Liver (tissue), 9 donors: ENCODE results near the gene SHANK2. TPM values are rescaled to one million over a fixed set of nuclear protein-coding genes. Genes with fewer than 3 reads are reported as not detected.

Source experiments
- DNase-seq: peaks from one replicate; pipeline ENCODE4 v3.0.0-alpha.2; 2017; ENCODE audit warnings: low spot score
- H3K27ac ChIP-seq, 2 donors: one replicate each; pipeline ENCODE4 v1.7.0; 2013; ENCODE audit warnings: inconsistent platforms in 2 of 2, low read length in 2 of 2, control low read depth in 1 of 2, low read depth in 1 of 2, mild to moderate bottlenecking in 1 of 2
- H3K27me3 ChIP-seq, 4 donors: one replicate each; pipeline versions ENCODE4 v1.6.1 to v1.7.0; 2013; ENCODE audit warnings: low read length in 3 of 4, inconsistent platforms in 1 of 4, mild to moderate bottlenecking in 1 of 4, moderate library complexity in 1 of 4; ENCODE audit not compliant: control insufficient read depth in 4 of 4, insufficient read depth in 4 of 4
- H3K36me3 ChIP-seq, 4 donors: one replicate each; pipeline versions ENCODE4 v1.6.1 to v1.7.0; 2013; ENCODE audit warnings: low read length in 3 of 4, mild to moderate bottlenecking in 3 of 4, low read depth in 1 of 4, moderate library complexity in 1 of 4; ENCODE audit not compliant: control insufficient read depth in 4 of 4, insufficient read depth in 3 of 4
- H3K4me1 ChIP-seq, 4 donors: one replicate each; pipeline versions ENCODE4 v1.6.1 to v1.7.0; 2013; ENCODE audit warnings: low read length in 3 of 4, mild to moderate bottlenecking in 3 of 4, moderate library complexity in 1 of 4; ENCODE audit not compliant: control insufficient read depth in 4 of 4, insufficient read depth in 4 of 4
- H3K4me3 ChIP-seq, 3 donors: one replicate each; pipeline versions ENCODE4 v1.6.1 to v1.7.0; 2013; ENCODE audit warnings: low read length in 3 of 3, control low read depth in 1 of 3, low read depth in 1 of 3, mild to moderate bottlenecking in 1 of 3
- H3K9ac ChIP-seq, 2 donors: one replicate each; pipeline ENCODE4 v1.7.0; 2013; ENCODE audit warnings: low read length in 2 of 2, mild to moderate bottlenecking in 2 of 2, moderate library complexity in 2 of 2, control low read depth in 1 of 2, low read depth in 1 of 2
- H3K9me3 ChIP-seq, 4 donors: one replicate each; pipeline versions ENCODE4 v1.6.1 to v1.7.0; 2013; ENCODE audit warnings: low read length in 3 of 4; ENCODE audit not compliant: control insufficient read depth in 4 of 4
- ATF3 ChIP-seq: IDR thresholded peaks from 2 replicates; pipeline ENCODE4 v1.6.1; 2016; ENCODE audit warnings: antibody characterized with exemption
- CTCF ChIP-seq: fragments of 150-350 bp; IDR thresholded peaks from 2 replicates; pipeline ENCODE4 v1.5.1; 2017; ENCODE audit warnings: improper control_type of control experiment, low read depth, low read length; ENCODE audit not compliant: missing input control
- EGR1 ChIP-seq, 2 donors: IDR thresholded peaks; 2 replicates each; pipeline ENCODE4 v1.6.1; 2016 to 2018; ENCODE audit warnings: antibody characterized with exemption in 2 of 2, low read depth in 2 of 2
- FOXA1 ChIP-seq: IDR thresholded peaks from 2 replicates; pipeline ENCODE4 v1.6.1; 2016; ENCODE audit warnings: antibody characterized with exemption
- GABPA ChIP-seq, 2 donors: IDR thresholded peaks in 1 of 2; conservative IDR thresholded peaks in 1 of 2; 2 replicates each; pipeline ENCODE4 v1.6.1; 2016; ENCODE audit warnings: antibody characterized with exemption in 2 of 2, mild to moderate bottlenecking in 1 of 2, moderate library complexity in 1 of 2
- HNF4A ChIP-seq, 2 donors: conservative IDR thresholded peaks; 2 replicates each; pipeline ENCODE4 v1.6.1; 2016; ENCODE audit warnings: antibody characterized with exemption in 2 of 2, mild to moderate bottlenecking in 2 of 2
- HNF4G ChIP-seq: IDR thresholded peaks from 2 replicates; pipeline ENCODE4 v1.6.1; 2016; ENCODE audit warnings: antibody characterized with exemption
- JUND ChIP-seq, 2 donors: IDR thresholded peaks; 2 replicates each; pipeline ENCODE4 v1.6.1; 2016; ENCODE audit warnings: antibody characterized with exemption in 2 of 2
- MAX ChIP-seq: IDR thresholded peaks from 2 replicates; pipeline ENCODE4 v1.6.1; 2016; ENCODE audit warnings: antibody characterized with exemption
- NR2F2 ChIP-seq: IDR thresholded peaks from 2 replicates; pipeline ENCODE4 v1.6.1; 2016; ENCODE audit warnings: antibody characterized with exemption
- RAD21 ChIP-seq, 2 donors: IDR thresholded peaks; 2 replicates each; pipeline ENCODE4 v1.6.1; 2016; ENCODE audit warnings: antibody characterized with exemption in 2 of 2, mild to moderate bottlenecking in 2 of 2
- REST ChIP-seq: IDR thresholded peaks from 2 replicates; pipeline ENCODE4 v1.6.1; 2016; ENCODE audit warnings: antibody characterized with exemption, mild to moderate bottlenecking
- RXRA ChIP-seq, 2 donors: IDR thresholded peaks; 2 replicates each; pipeline ENCODE4 v1.6.1; 2017 to 2018; ENCODE audit warnings: antibody characterized with exemption in 2 of 2, mild to moderate bottlenecking in 1 of 2
- SP1 ChIP-seq: IDR thresholded peaks from 2 replicates; pipeline ENCODE4 v1.6.1; 2018; ENCODE audit warnings: antibody characterized with exemption, mild to moderate bottlenecking
- TAF1 ChIP-seq: conservative IDR thresholded peaks from 2 replicates; pipeline ENCODE4 v1.6.1; 2016; ENCODE audit warnings: antibody characterized with exemption, mild to moderate bottlenecking
- YY1 ChIP-seq: IDR thresholded peaks from 2 replicates; pipeline ENCODE4 v1.6.1; 2016; ENCODE audit warnings: antibody characterized with exemption, mild to moderate bottlenecking
- ZBTB33 ChIP-seq: IDR thresholded peaks from 2 replicates; pipeline ENCODE4 v1.6.1; 2016; ENCODE audit warnings: antibody characterized with exemption
- WGBS: extraction: QIAGEN DNeasy Blood & Tissue Kit; methylation state at CpG from one replicate; pipeline ENCODE4 v1.1.7; 2013; 5-methylcytosine and 5-hydroxymethylcytosine counted together
- polyA plus RNA-seq, 2 donors: library from polyadenylated mRNA; stranded (reverse) in 1 of 2; unstranded in 1 of 2; fragments of 200-250 nt in 1 of 2; fragments of >200 nt in 1 of 2; fragmentation: Nextera tagmentation in 1 of 2; extraction: Ambion mirVana in 1 of 2; gene quantifications; one replicate each; pipeline versions ENCODE4 v1.2.1 to v1.2.3, GENCODE V29; 2013 to 2015
- total RNA-seq, 2 donors: library from RNA; depleted of rRNA; stranded (reverse); fragments of >200 nt; gene quantifications; one replicate each; pipeline ENCODE4 v1.2.3, GENCODE V29; 2014
- donor health status: healthy.
- donor health status: healthy.
- donor health status: healthy.
- donor health status: healthy.
- donor health status: healthy.

Gene SHANK2
- total and polyA plus RNA-seq, 4 donors: 5.4 to 36.4 (median 12.4) TPM

- Histone ChIP-seq H3K4me1 (peaks cover 17 to 65% (median 48%) of the 10 kb centered on the region in 4 donors), H3K36me3 (no peaks in the 10 kb centered on the region), H3K27me3 (no peaks in the 10 kb centered on the region), H3K9ac (no peak overlapping the region), H3K9me3 (no peaks in the 10 kb centered on the region), H3K4me3 (no peak overlapping the region), H3K27ac (no peak overlapping the region)
- 91% methylated on average over 16 of the region's 16 CpGs for WGBS
- TF ChIP-seq GABPA (IDR thresholded peaks at IDR 0.05 in 1 of 2, conservative IDR thresholded peaks at IDR 0.05 in 1 of 2) (no peak), CTCF (no peak), EGR1 (IDR thresholded peaks at IDR 0.05; ENCODE audit: low read depth in 2 of 2) (no peak), RAD21 (IDR thresholded peaks at IDR 0.05) (no peak), FOXA1 (no peak), TAF1 (no peak), RXRA (IDR thresholded peaks at IDR 0.05) (no peak), ZBTB33 (no peak), HNF4G (no peak), JUND (IDR thresholded peaks at IDR 0.05) (no peak), REST (no peak), MAX (no peak), SP1 (no peak), NR2F2 (no peak), HNF4A (conservative IDR thresholded peaks at IDR 0.05) (no peak), ATF3 (no peak), YY1 (no peak)
- DNase-seq: no peak
These were observed 48.1 kb downstream of the SHANK2 start for GRCh38 chr11:71204294-71204693.
